SU-DHL-6 (cell line): ENCODE measurements around the gene TANC2.

Experiments
- H2AFZ ChIP-seq: fragments of 200-600 bp; sonication (generic); 2 replicates; pipeline ENCODE4 v1.6.1; 2014; ENCODE audit warnings: low read depth, mild to moderate bottlenecking, moderate library complexity, mixed read lengths, antibody characterized with exemption, low read length; ENCODE audit not compliant: severe bottlenecking
- H3F3A ChIP-seq: fragments of 200-600 bp; shearing (Covaris generic); 2 replicates; pipeline ENCODE4 v1.6.0; 2016; ENCODE audit warnings: antibody characterized with exemption, mild to moderate bottlenecking; ENCODE audit not compliant: insufficient read depth
- H3K27ac ChIP-seq: fragments of 200-600 bp; sonication (generic); 2 replicates; pipeline ENCODE4 v1.5.1; 2016; ENCODE audit warnings: low read depth, mild to moderate bottlenecking, low read length, moderate library complexity, mixed read lengths
- H3K27me3 ChIP-seq: fragments of 200-600 bp; sonication (generic), shearing (Covaris generic); 2 replicates; pipeline ENCODE4 v1.6.0; 2014; ENCODE audit warnings: mild to moderate bottlenecking, low read length
- H3K36me3 ChIP-seq: fragments of 200-600 bp; sonication (generic); 2 replicates; pipeline ENCODE4 v1.6.1; 2014; ENCODE audit warnings: mild to moderate bottlenecking, low read length, mixed read lengths
- H3K4me2 ChIP-seq: fragments of 300-600, 200-600 bp; shearing (Covaris generic), sonication (generic); 2 replicates; pipeline ENCODE4 v1.6.0; 2014; ENCODE audit warnings: low read length, low read depth, mild to moderate bottlenecking; ENCODE audit not compliant: poor library complexity, severe bottlenecking
- H3K4me3 ChIP-seq: fragments of 200-600 bp; sonication (generic); 2 replicates; pipeline ENCODE4 v1.5.1; 2014; ENCODE audit warnings: antibody characterized with exemption, low read length, mild to moderate bottlenecking, mixed read lengths; ENCODE audit not compliant: insufficient read depth, poor library complexity, severe bottlenecking
- H3K79me2 ChIP-seq: fragments of 200-600 bp; sonication (generic); 2 replicates; pipeline ENCODE4 v1.6.1; 2014; ENCODE audit warnings: mild to moderate bottlenecking, low read length, moderate library complexity; ENCODE audit not compliant: insufficient read depth
- H3K9ac ChIP-seq: fragments of 200-600 bp; sonication (generic); 2 replicates; pipeline ENCODE4 v1.7.0; 2014; ENCODE audit warnings: mild to moderate bottlenecking, low read length
- H3K9me2 ChIP-seq: fragments of 200-600 bp; sonication (generic); replicated peaks from 2 replicates; pipeline ENCODE4 v1.6.1; 2014; ENCODE audit warnings: low read length; ENCODE audit not compliant: insufficient read depth
- H3K9me3 ChIP-seq: fragments of 200-600 bp; sonication (generic); 2 replicates; pipeline ENCODE4 v1.6.1; 2014; ENCODE audit warnings: low read length, mixed read lengths; ENCODE audit not compliant: insufficient read depth
- H4K20me1 ChIP-seq: fragments of 200-600 bp; sonication (generic); 2 replicates; pipeline ENCODE4 v1.6.1; 2014; ENCODE audit warnings: low read depth, mild to moderate bottlenecking, antibody characterized with exemption, low read length, moderate library complexity, mixed read lengths
- CTCF ChIP-seq: fragments of 200-600 bp; sonication (generic); IDR thresholded peaks from one replicate; pipeline ENCODE4 v1.5.1; 2017; ENCODE audit warnings: antibody characterized with exemption, mild to moderate bottlenecking, low read length, moderate library complexity; ENCODE audit not compliant: insufficient read depth, poor library complexity, severe bottlenecking
- EZH2phosphoT487 ChIP-seq: fragments of 200-600 bp; sonication (generic), shearing (Covaris generic); conservative IDR thresholded peaks from 2 replicates; pipeline ENCODE4 v1.6.1; 2018; ENCODE audit warnings: mild to moderate bottlenecking, antibody characterized with exemption, low read length, moderate library complexity, mixed read lengths

TANC2 gene

GRCh38 chr17:62920300-62920699, 45.7 kb upstream of the TANC2 start:
- no peaks in the 10 kb centered on the region for H3K79me2 ChIP-seq
- H3K27me3 ChIP-seq = no peaks in the 10 kb centered on the region
- no peak overlapping the region for H3K4me3 ChIP-seq
- H3K27ac ChIP-seq = no peak overlapping the region
- no peaks in the 10 kb centered on the region for H3F3A ChIP-seq
- H2AFZ ChIP-seq = no peak overlapping the region
- no peaks in the 10 kb centered on the region for H3K36me3 ChIP-seq
- H3K9me2 ChIP-seq = no peaks in the 10 kb centered on the region
- H3K4me2 ChIP-seq = no peak overlapping the region
- no peaks in the 10 kb centered on the region for H4K20me1 ChIP-seq
- H3K9me3 ChIP-seq = no peaks in the 10 kb centered on the region
- TF ChIP-seq EZH2phosphoT487 = no peak
- TF ChIP-seq CTCF = no peak
- no peak overlapping the region for H3K9ac ChIP-seq

DNA sequence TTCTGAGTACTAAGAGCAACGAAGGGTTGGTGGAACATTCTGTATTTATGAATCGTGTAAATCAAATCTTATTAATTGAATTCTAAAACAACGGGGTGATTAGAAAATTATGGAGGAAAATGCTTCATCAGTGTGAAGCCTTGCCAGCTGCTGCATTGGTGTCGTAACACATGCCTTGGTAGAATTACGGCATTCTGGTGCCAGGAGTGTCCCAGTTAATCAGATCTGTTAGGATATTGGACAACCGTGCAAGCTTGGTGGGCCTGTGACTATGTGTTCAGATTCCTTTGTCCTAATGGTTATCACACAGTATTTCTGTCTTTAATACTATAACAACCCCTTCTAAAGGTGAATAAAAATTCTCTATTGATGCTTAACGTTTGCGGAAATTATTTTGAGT, 44.2 kb upstream of the TANC2 start:
- TF ChIP-seq EZH2phosphoT487 = no peak
- no peak for TF ChIP-seq CTCF
- Histone ChIP-seq H3K27me3 (no peaks in the 10 kb centered on the region), H2AFZ (no peak overlapping the region), H3F3A (no peaks in the 10 kb centered on the region), H3K9me3 (no peaks in the 10 kb centered on the region), H3K4me2 (no peak overlapping the region), H3K79me2 (no peaks in the 10 kb centered on the region), H3K4me3 (no peak overlapping the region), H3K36me3 (no peaks in the 10 kb centered on the region), H3K9me2 (no peaks in the 10 kb centered on the region), H3K9ac (no peak overlapping the region), H3K27ac (no peak overlapping the region), H4K20me1 (no peaks in the 10 kb centered on the region)

DNA sequence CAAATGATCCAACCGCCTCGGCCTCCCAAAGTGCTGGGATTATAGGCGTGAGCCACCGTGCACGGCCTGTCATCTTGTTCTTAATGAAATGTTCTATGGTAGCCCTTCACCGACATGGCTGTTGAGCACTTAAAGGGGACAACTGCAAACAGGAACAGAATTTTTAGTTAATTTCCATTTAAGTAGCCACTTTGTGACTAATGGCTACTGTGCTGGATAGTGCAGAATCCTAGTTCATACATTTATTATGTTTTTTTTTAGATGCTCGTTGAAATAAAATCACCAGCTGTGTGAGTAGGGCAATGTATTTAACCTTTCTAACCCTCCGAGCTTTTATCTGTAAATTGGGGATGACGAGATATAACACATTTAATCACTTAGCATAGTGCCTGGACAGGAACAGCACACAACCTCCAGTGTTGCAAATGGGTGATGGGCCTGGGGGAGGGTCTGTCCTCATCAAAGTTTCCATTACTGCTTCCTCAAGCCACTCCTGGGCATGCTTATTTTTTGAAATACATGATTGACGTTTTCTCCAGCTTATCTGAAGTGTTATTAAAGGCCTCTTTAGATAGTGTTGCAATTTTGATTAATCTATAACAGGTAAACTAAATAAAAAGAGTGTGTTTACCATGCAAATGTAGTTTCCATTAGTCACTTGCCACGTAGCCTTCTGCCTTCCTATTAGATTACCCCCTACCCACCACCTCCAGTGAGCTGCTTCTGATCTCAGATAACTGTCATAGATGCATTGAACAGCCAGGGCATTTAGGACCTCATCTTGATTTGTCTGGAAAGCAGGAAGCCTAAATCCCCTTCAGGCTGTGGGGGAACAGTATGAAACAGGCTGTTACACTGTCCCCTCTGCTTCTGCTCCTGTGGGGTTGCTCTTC, 42.5 kb upstream of the TANC2 start:
- Histone ChIP-seq H3K27me3 (no peaks in the 10 kb centered on the region), H3K9ac (no peak overlapping the region)

More for the DNA sequence above, 42.5 kb upstream of the TANC2 start:
- no peaks in the 10 kb centered on the region for H3K36me3 ChIP-seq
- H3K79me2 ChIP-seq = no peaks in the 10 kb centered on the region
- TF ChIP-seq EZH2phosphoT487 = no peak
- TF ChIP-seq CTCF = no peak
- no peaks in the 10 kb centered on the region for H4K20me1 ChIP-seq
- H2AFZ ChIP-seq = no peak overlapping the region
- no peak overlapping the region for H3K27ac ChIP-seq
- no peaks in the 10 kb centered on the region for H3F3A ChIP-seq
- no peak overlapping the region for H3K4me3 ChIP-seq
- no peak overlapping the region for H3K4me2 ChIP-seq
- H3K9me3 ChIP-seq = no peaks in the 10 kb centered on the region
- no peaks in the 10 kb centered on the region for H3K9me2 ChIP-seq
